Measurements from ENCODE around the gene SOD3.

SOD3 gene

DNA sequence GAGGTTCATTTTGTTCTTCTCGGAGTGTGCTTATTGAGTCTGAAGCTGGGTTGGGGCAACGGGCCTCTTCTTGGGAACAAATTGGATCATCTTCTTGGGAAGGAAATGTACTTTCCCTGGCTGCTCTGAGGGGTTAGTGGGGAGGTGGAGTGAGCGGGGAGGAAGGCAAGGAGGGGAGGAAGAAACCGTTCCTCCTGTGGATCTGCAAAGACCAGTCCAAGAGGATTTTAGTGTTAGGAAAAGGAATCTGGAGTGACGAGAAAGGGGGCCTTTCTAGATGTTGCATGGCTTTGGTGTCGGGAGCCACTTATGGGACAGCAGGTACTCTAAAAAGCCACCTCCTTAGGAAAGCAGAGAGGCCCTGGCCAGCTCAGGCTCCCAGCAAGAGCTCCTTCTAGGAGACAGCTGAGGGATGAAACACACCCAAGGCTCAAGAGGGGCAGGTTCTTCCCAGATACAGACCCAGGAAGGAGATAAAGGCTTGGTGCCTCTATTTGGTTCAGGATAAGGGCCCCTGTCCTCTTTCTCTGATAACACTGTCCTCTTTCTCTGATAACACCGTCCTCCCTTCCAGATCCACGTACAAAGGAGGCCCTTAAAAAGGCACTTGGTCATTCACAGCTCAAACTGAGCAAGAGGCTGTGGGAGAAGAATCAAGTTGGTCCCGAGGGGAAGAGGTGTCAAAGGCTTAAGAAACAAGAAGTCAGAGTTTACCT is 451 bp downstream of the SOD3 start:
- DNase-seq (ENCODE audit: low read depth), result no peak
- TF ChIP-seq, protein P1, sequence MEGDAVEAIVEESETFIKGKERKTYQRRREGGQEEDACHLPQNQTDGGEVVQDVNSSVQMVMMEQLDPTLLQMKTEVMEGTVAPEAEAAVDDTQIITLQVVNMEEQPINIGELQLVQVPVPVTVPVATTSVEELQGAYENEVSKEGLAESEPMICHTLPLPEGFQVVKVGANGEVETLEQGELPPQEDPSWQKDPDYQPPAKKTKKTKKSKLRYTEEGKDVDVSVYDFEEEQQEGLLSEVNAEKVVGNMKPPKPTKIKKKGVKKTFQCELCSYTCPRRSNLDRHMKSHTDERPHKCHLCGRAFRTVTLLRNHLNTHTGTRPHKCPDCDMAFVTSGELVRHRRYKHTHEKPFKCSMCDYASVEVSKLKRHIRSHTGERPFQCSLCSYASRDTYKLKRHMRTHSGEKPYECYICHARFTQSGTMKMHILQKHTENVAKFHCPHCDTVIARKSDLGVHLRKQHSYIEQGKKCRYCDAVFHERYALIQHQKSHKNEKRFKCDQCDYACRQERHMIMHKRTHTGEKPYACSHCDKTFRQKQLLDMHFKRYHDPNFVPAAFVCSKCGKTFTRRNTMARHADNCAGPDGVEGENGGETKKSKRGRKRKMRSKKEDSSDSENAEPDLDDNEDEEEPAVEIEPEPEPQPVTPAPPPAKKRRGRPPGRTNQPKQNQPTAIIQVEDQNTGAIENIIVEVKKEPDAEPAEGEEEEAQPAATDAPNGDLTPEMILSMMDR (IDR thresholded peaks at IDR 0.05; ENCODE audit: control insufficient read depth, extremely low read depth, insufficient read depth), result no peak
- H3K4me3 ChIP-seq (ENCODE audit: low read depth, low read length), result peak overlapping the region; percentile 37

DNA sequence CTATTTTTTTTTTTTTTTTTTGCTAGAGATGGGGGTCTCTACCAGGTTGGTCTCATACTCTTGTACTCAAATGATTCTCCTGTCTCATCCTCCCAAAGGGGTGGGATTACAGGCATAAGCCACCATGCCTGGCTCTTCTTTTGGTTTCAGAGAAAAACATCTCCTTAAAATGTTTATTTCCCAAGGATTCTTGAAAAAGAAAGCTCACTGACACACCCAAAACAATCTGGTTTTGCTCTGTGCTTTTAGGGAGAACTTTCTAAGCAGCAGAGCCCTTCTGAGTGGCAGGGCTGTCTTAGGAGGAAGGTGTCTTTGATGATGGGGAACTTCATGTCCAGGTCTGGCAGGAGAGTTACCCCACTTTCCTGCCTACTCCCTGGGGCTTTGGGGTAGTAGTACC is 1.2 kb downstream of the SOD3 start:
- no peak for DNase-seq (ENCODE audit: low read depth)
- no peak overlapping the region for H3K4me3 ChIP-seq (ENCODE audit: low read depth, low read length)
- TF ChIP-seq, protein P1 (IDR thresholded peaks at IDR 0.05; ENCODE audit: control insufficient read depth, extremely low read depth, insufficient read depth), result no peak

DNA sequence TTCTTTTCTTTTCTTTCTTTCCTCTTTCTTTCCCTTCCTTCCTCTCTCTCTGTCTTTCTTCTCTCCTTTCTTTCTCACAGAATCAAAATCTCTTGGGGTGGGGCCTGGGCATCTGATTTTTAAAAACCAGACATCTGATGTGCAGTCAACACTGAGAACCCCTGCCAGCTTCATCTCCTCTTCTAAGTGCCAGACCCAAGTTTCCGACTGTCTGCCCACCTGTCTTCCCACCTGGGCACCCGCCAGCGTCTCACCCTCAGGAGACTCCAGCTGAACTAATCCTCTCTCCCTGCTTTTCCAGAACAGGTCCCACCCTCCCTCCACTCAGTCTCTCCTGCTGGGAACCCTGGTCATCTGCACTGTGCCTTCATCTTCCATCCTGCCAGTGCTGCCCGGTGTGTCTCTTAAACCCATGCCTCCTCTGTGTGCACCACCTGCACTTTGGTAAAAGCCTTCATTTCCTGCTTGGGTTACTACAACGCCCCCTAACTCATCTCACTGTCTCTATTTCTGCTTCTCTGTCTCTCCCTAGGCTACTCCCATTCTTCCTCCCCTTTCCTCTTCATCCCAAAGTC is 2.8 kb downstream of the SOD3 start:
- H3K4me3 ChIP-seq (ENCODE audit: low read depth, low read length), result no peak overlapping the region
- TF ChIP-seq, protein P1 (IDR thresholded peaks at IDR 0.05; ENCODE audit: control insufficient read depth, extremely low read depth, insufficient read depth), result no peak
- no peak for DNase-seq (ENCODE audit: low read depth)

DNA sequence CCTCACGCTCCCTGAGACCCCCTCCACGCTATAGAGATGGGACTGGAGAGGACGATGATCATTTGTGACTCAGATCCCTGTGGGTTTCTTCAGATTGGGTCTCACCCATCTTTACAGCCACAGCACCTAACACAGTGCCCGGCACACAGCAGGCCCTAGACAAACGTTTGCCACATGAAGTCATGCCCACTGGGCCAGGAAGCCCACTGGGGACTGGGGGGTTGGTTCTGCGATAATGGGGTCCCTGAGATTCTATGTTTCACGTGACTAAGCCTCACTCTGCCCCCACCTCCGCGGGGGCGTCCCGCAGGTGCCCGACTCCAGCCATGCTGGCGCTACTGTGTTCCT is 3.8 kb downstream of the SOD3 start:
- no peak for DNase-seq (ENCODE audit: low read depth)
- H3K4me3 ChIP-seq (ENCODE audit: low read depth, low read length), result no peak overlapping the region
- TF ChIP-seq, protein P1 (IDR thresholded peaks at IDR 0.05; ENCODE audit: control insufficient read depth, extremely low read depth, insufficient read depth), result no peak

DNA sequence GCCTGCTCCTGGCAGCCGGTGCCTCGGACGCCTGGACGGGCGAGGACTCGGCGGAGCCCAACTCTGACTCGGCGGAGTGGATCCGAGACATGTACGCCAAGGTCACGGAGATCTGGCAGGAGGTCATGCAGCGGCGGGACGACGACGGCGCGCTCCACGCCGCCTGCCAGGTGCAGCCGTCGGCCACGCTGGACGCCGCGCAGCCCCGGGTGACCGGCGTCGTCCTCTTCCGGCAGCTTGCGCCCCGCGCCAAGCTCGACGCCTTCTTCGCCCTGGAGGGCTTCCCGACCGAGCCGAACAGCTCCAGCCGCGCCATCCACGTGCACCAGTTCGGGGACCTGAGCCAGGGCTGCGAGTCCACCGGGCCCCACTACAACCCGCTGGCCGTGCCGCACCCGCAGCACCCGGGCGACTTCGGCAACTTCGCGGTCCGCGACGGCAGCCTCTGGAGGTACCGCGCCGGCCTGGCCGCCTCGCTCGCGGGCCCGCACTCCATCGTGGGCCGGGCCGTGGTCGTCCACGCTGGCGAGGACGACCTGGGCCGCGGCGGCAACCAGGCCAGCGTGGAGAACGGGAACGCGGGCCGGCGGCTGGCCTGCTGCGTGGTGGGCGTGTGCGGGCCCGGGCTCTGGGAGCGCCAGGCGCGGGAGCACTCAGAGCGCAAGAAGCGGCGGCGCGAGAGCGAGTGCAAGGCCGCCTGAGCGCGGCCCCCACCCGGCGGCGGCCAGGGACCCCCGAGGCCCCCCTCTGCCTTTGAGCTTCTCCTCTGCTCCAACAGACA is 4.4 kb downstream of the SOD3 start:
- TF ChIP-seq, protein P1 (IDR thresholded peaks at IDR 0.05; ENCODE audit: control insufficient read depth, extremely low read depth, insufficient read depth), result no peak
- no peak for DNase-seq (ENCODE audit: low read depth)
- no peak overlapping the region for H3K4me3 ChIP-seq (ENCODE audit: low read depth, low read length)

DNA sequence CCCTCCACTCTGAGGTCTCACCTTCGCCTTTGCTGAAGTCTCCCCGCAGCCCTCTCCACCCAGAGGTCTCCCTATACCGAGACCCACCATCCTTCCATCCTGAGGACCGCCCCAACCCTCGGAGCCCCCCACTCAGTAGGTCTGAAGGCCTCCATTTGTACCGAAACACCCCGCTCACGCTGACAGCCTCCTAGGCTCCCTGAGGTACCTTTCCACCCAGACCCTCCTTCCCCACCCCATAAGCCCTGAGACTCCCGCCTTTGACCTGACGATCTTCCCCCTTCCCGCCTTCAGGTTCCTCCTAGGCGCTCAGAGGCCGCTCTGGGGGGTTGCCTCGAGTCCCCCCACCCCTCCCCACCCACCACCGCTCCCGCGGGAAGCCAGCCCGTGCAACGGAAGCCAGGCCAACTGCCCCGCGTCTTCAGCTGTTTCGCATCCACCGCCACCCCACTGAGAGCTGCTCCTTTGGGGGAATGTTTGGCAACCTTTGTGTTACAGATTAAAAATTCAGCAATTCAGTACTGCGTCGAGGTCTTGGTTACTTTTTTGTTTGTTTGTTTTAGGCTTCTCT is 5.0 kb downstream of the SOD3 start:
- TF ChIP-seq, protein P1 (IDR thresholded peaks at IDR 0.05; ENCODE audit: control insufficient read depth, extremely low read depth, insufficient read depth), result no peak
- no peak for DNase-seq (ENCODE audit: low read depth)
- no peak overlapping the region for H3K4me3 ChIP-seq (ENCODE audit: low read depth, low read length)

Data from LNCaP clone FGC (cell line).